GM12878 (cell line): Measurements from ENCODE around the gene KCNJ12. TPM values are rescaled to one million over a fixed set of nuclear protein-coding genes. Genes with fewer than 3 reads are reported as not detected.
"Not testable (repeated sequence)": the region's sequence is repeated elsewhere in the genome, so short reads cannot be mapped to it uniquely, and the experiment has no call there.

Experiments used
- ATAC-seq: fragments of 200-7000 bp; cut with Tn5 transposase; 3 replicates; pipeline ENCODE4 v1.9.1; 2020; ENCODE audit warnings: mild to moderate bottlenecking, moderate library complexity
- BruUV-seq: library from RNA; stranded (reverse); fragments of 400-500 nt; replicated peaks from 2 replicates; lab custom pipeline; 2021; lab: Mats Ljungman, UMichigan
- CTCF ChIA-PET: fragments of 300-600 bp; sonication (Branson Sonifier 250); formaldehyde crosslinking; extraction: SDS; loops from one replicate; lab custom pipeline; 2021; ENCODE audit warnings: inconsistent platforms; lab: Yijun Ruan, JAX
- POLR2A ChIA-PET: fragments of 350-600 bp; formaldehyde crosslinking; extraction: SDS; loops from one replicate; lab custom pipeline; 2021; ENCODE audit warnings: inconsistent platforms; lab: Charles Lee
- RAD21 ChIA-PET: fragments of 300-600 bp; sonication (Branson Sonifier 250); formaldehyde crosslinking; loops from one replicate; lab custom pipeline; 2023; ENCODE audit warnings: antibody characterized with exemption; ENCODE audit not compliant: unreplicated experiment; lab: Charles Lee
- SMC1A ChIA-PET: fragments of 300-600 bp; sonication (Branson Sonifier 250); formaldehyde crosslinking; loops from one replicate; lab custom pipeline; 2023; ENCODE audit not compliant: unreplicated experiment, uncharacterized antibody; lab: Charles Lee
- DNase-seq: peaks from one replicate; pipeline ENCODE4 v3.0.0-alpha.2; 2011; ENCODE audit warnings: low read depth, low spot score
- FAIRE-seq: peaks from 3 replicates; lab custom pipeline; 2011; peaks lifted over from hg19 to GRCh38; lab: Jason Lieb, UNC
- H2AFZ ChIP-seq: 2 replicates; pipeline ENCODE4 v1.6.0; 2011; ENCODE audit warnings: low read depth, low read length, control low read depth; ENCODE audit not compliant: control insufficient read depth
- H3K27ac ChIP-seq: 2 replicates; pipeline ENCODE4 v1.5.1; 2011; ENCODE audit warnings: control low read depth; ENCODE audit not compliant: control insufficient read depth, insufficient read depth
- H3K27me3 ChIP-seq, 2 experiments: replicated peaks in 1 of 2; 2 replicates each; pipeline versions ENCODE4 v1.6.0 to v1.6.1; 2011; ENCODE audit warnings: low read length in 1 of 2; ENCODE audit not compliant: control insufficient read depth in 2 of 2, insufficient read depth in 2 of 2
- H3K36me3 ChIP-seq, 2 experiments: 2 replicates each; pipeline ENCODE4 v1.5.1; 2011; ENCODE audit warnings: low read length in 1 of 2; ENCODE audit not compliant: control insufficient read depth in 2 of 2, insufficient read depth in 2 of 2
- H3K4me1 ChIP-seq: 2 replicates; pipeline ENCODE4 v1.6.1; 2011; ENCODE audit warnings: mild to moderate bottlenecking, low read length, moderate library complexity, mixed read lengths; ENCODE audit not compliant: control insufficient read depth, insufficient read depth
- H3K4me2 ChIP-seq: 2 replicates; pipeline ENCODE4 v1.6.0; 2011; ENCODE audit warnings: control low read depth; ENCODE audit not compliant: control insufficient read depth, insufficient read depth
- H3K4me3 ChIP-seq: fragments of 200-600 bp; sonication (generic); 2 replicates; pipeline ENCODE4 v1.5.1; 2016
- H3K79me2 ChIP-seq: 2 replicates; pipeline ENCODE4 v1.6.0; 2011; ENCODE audit warnings: low read length; ENCODE audit not compliant: control insufficient read depth, insufficient read depth
- H3K9ac ChIP-seq: 2 replicates; pipeline ENCODE4 v1.8.0; 2011; ENCODE audit warnings: low read length, control low read depth, mixed read lengths; ENCODE audit not compliant: control insufficient read depth, insufficient read depth
- H3K9me3 ChIP-seq: replicated peaks from 3 replicates; pipeline ENCODE4 v1.5.1; 2011; ENCODE audit warnings: mild to moderate bottlenecking, low read length; ENCODE audit not compliant: control insufficient read depth, insufficient read depth
- H4K20me1 ChIP-seq: 2 replicates; pipeline ENCODE4 v1.6.0; 2011; ENCODE audit not compliant: control insufficient read depth, insufficient read depth
- JUNB ChIP-seq: IDR thresholded peaks from 2 replicates; pipeline ENCODE4 v1.6.1; 2016; ENCODE audit warnings: antibody characterized with exemption, mild to moderate bottlenecking
- whole genome bisulfite sequencing: methylation state at CpG from one replicate; pipeline ENCODE4 v1.1.6; 2016; ENCODE audit warnings: low lambda C conversion rate; ENCODE audit not compliant: insufficient replicate concordance, insufficient coverage; ENCODE audit errors: missing lambda C conversion rate; 5-methylcytosine and 5-hydroxymethylcytosine counted together
- in situ Hi-C: fragments of 300-500 bp; cut with MboI; formaldehyde crosslinking; loops from 9 replicates; pipeline ENCODE4 v1.14.3; 2018; ENCODE audit warnings: mixed read lengths
- intact Hi-C: fragments of 100-400 bp; cut with micrococcal nuclease; formaldehyde crosslinking; loops from one replicate; pipeline ENCODE4 v1.14.2; 2022; ENCODE audit not compliant: unreplicated experiment
- polyA plus RNA-seq, 11 experiments: library from polyadenylated mRNA; depleted of rRNA in 4 of 11; unstranded in 6 of 11; stranded (reverse) in 5 of 11; fragments of >200 nt; fragmentation: Nextera tagmentation in 4 of 11; fragmentation: Illumina TruSeq in 1 of 11; extraction: Ambion mirVana in 4 of 11; extraction: Trizol in 1 of 11; gene quantifications; 1 replicate in 1 of 11; 2 replicates in 10 of 11; pipeline versions ENCODE4 v1.2.1 to v1.2.3, GENCODE V29; 2011 to 2016; ENCODE audit warnings: inconsistent platforms in 2 of 11, missing spikeins in 2 of 11, low read depth in 1 of 11
- total RNA-seq, 4 experiments: library from RNA; depleted of rRNA in 3 of 4; stranded (reverse); fragments of >200 nt in 3 of 4; fragmentation: Illumina TruSeq in 1 of 4; extraction: Trizol in 1 of 4; gene quantifications; 2 replicates each; pipeline versions ENCODE4 v1.2.1 to v1.2.3, GENCODE V29; 2013 to 2021

Gene KCNJ12
- total and polyA plus RNA-seq, 10 of the 15 experiments (the other 5 are each of a cell fraction or from before 2014, with no cell fraction given), result 0.04 to 0.21 (median 0.09) TPM; not detected in 3

DNA sequence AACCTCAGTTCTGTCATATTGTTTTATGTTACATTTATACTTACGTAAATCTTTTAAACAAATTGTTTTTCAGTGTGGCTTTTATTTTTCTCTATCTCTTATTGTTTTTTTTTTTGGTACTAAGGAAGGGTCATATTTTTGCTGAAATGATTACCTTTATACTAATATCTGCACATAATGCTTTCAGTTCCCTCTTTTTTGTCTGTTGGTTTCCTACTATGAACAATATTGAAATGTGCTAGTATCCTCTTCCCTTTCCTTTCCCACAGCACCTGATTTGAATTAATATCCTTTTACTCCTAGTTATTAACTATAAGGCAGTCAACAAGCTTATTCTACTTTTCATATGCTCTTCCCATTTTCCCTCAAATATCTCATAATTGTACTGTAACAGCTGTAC lies 48.2 kb upstream of the KCNJ12 start:
- H2AFZ ChIP-seq, POLR2A ChIA-PET, FAIRE-seq, SMC1A ChIA-PET, H3K9me3 ChIP-seq, H3K79me2 ChIP-seq, DNase-seq, H3K9ac ChIP-seq, CTCF ChIA-PET, RAD21 ChIA-PET, intact Hi-C loops, H3K4me3 ChIP-seq, H4K20me1 ChIP-seq: not testable (repeated sequence)
- in situ Hi-C loops, result loop anchor here (10.0 kb wide), 1 partner anchor 53 kb away; no protein-coding TSS in a partner anchor
- peak; percentile 72 for TF ChIP-seq JUNB
- TF ChIP-seq, all 136 proteins: peak for 1; not testable (repeated sequence) for 135
- not testable (repeated sequence) for BruUV-seq, H3K27ac ChIP-seq, H3K27me3 ChIP-seq, H3K36me3 ChIP-seq, H3K4me2 ChIP-seq, H3K4me1 ChIP-seq
- peak; percentile 81 for ATAC-seq
- 0% methylated on average over 1 of the region's 1 CpG for WGBS

DNA sequence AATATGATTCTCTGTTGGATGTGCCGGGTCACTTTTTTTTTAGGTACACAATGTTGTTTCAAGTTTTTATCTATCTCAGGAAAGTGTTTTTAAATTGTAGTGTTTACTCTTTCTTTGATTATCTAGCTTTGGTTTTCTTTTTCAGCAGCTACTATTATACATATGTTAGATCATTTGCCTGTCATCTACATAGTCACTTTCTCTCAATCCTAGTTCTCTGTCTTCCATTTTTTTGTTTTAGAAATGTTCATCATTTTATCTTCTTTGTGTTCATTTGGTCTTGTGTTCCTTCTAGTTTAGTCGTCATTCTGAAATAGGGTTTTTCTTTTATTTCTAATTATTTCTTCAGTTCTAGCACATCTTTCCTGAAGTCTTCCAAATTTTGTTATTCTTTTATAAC lies 47.4 kb upstream of the KCNJ12 start:
- CTCF ChIA-PET, ATAC-seq, intact Hi-C loops, H3K4me3 ChIP-seq, H3K27me3 ChIP-seq, H3K27ac ChIP-seq, POLR2A ChIA-PET, FAIRE-seq, H3K9ac ChIP-seq, H3K4me2 ChIP-seq, BruUV-seq, RAD21 ChIA-PET, H3K79me2 ChIP-seq, H3K9me3 ChIP-seq, H4K20me1 ChIP-seq, SMC1A ChIA-PET, H3K4me1 ChIP-seq, H3K36me3 ChIP-seq, H2AFZ ChIP-seq, DNase-seq: not testable (repeated sequence)
- in situ Hi-C loops, result loop anchor here (10.0 kb wide), 1 partner anchor 54 kb away; no protein-coding TSS in a partner anchor
- WGBS, result 47% methylated on average over 2 of the region's 2 CpGs
